ENCODE data around the gene PQBP1.
"Not testable (repeated sequence)": the region's sequence is repeated elsewhere in the genome, so short reads cannot be mapped to it uniquely, and the experiment has no call there.

Gene PQBP1, protein sequence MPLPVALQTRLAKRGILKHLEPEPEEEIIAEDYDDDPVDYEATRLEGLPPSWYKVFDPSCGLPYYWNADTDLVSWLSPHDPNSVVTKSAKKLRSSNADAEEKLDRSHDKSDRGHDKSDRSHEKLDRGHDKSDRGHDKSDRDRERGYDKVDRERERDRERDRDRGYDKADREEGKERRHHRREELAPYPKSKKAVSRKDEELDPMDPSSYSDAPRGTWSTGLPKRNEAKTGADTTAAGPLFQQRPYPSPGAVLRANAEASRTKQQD

GRCh38 chrX:48897625-48898306, at the start of gene PQBP1, which contains the start of gene TIMM17B:
Gene PQBP1, plus strand, starts transcription at chrX:48897930. Its CDS starts 580 bp downstream, at chrX:48898510.
Gene TIMM17B, minus strand, starts transcription at chrX:48897768. Its CDS starts 19 bp downstream, at chrX:48897749.
- DNase-seq (ENCODE audit: low read depth in 4 of 4, low spot score in 1 of 4): peak in 3 of 4 experiments; percentile 59 to 77 (median 68)

GRCh38 chrX:48848847-48849246, 48.9 kb upstream of the PQBP1 start:
- DNase-seq (ENCODE audit: low read depth in 4 of 4, low spot score in 1 of 4): no peak

GRCh38 chrX:48852857-48853256, 44.9 kb upstream of the PQBP1 start:
- DNase-seq (ENCODE audit: low read depth in 4 of 4, low spot score in 1 of 4): no peak

DNA sequence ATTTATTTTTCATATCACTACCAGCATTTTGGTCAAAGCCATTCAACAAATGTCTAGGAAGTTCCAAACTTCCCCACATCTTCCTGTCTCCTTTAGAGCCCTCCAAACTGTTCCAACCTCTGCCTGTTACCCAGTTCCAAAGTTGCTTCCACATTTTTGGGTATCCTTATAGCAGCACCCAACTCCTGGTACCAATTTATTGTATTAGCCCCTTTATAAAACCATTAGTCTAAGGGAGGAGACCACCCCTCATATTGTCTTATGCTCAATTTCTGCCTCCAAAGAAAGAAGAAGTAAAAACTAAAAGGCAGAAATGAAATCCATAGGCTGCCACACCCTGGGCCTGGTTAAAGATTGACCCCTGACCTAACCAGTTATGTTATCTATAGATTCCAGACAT, 44.2 kb upstream of the PQBP1 start:
- not testable (repeated sequence) for DNase-seq (ENCODE audit: low read depth in 4 of 4, low spot score in 1 of 4)

DNA sequence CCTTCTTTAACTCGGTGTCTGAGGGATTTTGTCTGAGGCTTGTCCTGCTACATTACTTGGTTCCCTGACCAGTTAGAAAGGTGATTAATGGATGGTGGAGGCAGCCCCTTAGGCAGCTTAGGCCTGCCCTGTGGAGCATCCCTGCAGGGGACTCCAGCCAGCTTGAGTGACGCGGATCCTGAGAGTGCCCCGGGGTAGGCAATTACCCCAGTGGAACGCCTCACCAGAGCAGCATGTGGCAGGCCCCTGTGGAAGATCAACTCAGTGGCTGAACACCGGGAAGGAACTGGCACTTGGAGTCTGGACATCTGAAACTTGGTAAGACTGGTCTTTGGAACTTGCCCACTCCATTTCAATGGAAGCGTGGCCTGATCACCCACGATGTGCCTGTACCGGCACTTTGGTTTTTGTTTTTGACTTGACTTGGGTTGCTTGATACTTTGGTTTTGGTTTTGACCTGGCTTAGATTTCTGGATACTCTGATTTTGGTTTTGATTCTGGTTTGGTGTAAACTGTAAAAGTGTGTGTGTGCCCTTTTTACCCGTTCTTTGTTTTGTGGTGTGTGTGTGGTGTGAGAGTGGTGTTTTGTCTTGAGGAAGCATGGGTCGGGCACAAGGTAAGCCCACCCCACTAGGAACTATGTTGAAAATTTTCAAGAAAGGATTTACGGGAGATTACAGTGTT, 43.5 kb upstream of the PQBP1 start:
- DNase-seq (ENCODE audit: low read depth in 4 of 4, low spot score in 1 of 4): not testable (repeated sequence)

GRCh38 chrX:48854898-48855297, 42.8 kb upstream of the PQBP1 start:
- DNase-seq (ENCODE audit: low read depth in 4 of 4, low spot score in 1 of 4): no peak

DNA sequence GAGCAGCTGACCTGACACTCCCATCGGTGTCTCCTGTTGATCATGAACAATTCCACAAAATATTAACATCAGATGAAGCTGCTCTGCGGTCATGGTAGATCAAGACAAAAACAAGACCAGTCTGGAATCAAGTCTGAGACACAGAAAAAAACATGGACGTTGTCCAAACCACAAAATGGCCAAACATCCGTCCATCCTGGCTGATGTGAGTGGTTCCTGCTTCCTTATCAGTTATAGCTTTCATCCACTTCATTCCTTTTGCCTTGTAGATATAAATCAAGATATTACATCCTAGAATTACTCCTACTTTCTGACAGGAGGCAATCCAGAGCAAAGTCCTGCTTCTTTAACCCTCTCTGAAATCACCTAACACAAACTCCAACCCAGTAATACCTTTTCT, 33.5 kb upstream of the PQBP1 start:
- DNase-seq (ENCODE audit: low read depth in 4 of 4, low spot score in 1 of 4): no peak

- not testable (repeated sequence) for DNase-seq (ENCODE audit: low read depth in 4 of 4, low spot score in 1 of 4)
These were observed 25.7 kb upstream of the PQBP1 start for GRCh38 chrX:48872017-48872416.

DNA sequence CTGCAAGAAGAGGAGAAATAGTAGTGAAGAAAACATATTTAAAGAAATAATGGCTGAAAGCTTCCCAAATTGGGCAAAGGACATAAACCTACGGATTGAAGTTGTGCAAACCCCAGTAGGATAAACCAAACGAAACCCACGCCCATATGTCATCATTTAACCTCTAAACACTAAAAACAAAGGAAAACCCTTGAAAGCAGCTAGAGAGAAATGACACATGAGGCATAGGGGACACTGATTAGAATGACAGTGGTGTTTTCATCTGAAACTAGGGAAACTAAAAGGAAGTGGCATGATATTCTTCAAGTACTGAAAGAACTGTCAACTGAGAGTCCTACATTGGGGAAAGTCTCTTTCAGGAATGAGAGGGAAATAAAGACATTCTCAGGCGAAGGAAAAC, 20.8 kb upstream of the PQBP1 start:
- DNase-seq (ENCODE audit: low read depth in 4 of 4, low spot score in 1 of 4): not testable (repeated sequence)

DNA sequence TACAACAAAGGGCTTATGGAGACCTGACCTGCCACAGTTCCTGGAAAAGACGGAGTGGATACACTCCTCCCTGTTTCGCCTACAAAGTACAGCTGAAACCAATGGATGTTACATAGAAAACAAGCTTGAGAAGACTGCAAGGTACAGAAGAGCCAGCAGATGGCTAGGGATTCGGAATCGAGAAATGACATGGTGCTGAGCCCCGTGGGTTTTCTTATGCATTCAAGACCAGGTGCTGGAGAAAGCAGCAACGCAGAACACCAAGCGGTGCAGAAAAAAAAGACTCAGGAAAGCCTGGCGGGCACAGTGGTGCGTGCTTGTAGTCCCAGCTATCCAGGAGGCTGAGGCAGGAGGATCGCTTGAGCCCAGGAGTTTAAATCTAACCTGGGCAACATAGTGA, 14.0 kb upstream of the PQBP1 start:
- no peak for DNase-seq (ENCODE audit: low read depth in 4 of 4, low spot score in 1 of 4)

- DNase-seq (ENCODE audit: low read depth in 4 of 4, low spot score in 1 of 4): not testable (repeated sequence)
These were observed 11.1 kb upstream of the PQBP1 start for GRCh38 chrX:48886586-48886985.

DNA sequence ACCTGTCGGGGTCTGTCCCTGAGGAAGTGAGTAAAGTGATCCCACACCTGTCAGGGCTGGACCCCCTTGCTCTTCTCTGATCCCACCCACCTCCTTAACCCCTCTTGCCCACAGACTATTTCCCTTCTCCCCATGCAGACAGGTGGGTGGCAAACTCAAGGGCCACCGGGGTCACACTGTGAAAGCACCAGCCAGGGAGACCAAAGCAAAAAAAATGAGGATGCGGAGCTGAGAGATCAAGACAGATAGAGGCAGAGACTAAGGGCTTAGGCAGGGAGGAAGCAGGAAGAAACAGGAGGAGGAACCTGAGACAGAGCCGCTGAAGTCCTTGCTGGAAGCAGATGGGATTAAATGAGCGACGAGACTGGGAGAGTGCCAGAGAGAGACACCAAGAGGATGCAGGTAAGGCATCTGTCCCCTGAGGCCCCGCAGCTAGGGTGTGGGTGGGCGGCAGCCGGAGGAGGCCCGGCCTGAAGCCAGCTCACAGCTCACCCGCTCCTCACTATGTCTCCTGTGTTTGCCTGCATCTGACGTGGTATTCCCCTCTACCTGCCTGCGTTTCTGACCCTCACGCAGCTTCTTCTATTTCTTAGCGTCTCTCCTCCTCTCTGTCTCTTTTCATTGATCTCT, 7.3 kb upstream of the PQBP1 start:
- DNase-seq (ENCODE audit: low read depth in 4 of 4, low spot score in 1 of 4): no peak

DNA sequence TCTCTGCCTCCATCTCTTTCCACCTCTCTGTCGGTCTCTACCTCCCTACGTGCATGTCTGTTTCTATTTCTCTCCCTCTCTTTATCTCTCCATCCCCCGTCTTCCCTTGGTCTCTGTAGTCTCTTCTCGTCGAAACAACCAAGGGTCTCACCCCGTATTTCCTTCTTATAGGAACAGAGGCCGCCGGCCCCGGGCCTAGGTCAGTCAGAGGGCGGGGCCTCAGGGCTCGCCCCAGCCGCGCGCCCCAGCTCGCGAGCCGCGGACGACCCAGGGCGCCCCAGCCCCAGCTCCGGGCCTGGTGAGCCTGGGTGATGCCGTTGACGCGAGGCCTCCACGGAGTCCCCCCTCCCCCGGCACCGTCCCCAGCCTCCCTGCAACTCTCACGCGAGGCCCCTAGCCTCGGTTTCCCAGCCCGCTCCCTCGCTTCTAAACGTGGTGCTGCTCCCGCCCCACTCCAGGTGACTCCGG, 6.8 kb upstream of the PQBP1 start:
- no peak for DNase-seq (ENCODE audit: low read depth in 4 of 4, low spot score in 1 of 4)

DNA sequence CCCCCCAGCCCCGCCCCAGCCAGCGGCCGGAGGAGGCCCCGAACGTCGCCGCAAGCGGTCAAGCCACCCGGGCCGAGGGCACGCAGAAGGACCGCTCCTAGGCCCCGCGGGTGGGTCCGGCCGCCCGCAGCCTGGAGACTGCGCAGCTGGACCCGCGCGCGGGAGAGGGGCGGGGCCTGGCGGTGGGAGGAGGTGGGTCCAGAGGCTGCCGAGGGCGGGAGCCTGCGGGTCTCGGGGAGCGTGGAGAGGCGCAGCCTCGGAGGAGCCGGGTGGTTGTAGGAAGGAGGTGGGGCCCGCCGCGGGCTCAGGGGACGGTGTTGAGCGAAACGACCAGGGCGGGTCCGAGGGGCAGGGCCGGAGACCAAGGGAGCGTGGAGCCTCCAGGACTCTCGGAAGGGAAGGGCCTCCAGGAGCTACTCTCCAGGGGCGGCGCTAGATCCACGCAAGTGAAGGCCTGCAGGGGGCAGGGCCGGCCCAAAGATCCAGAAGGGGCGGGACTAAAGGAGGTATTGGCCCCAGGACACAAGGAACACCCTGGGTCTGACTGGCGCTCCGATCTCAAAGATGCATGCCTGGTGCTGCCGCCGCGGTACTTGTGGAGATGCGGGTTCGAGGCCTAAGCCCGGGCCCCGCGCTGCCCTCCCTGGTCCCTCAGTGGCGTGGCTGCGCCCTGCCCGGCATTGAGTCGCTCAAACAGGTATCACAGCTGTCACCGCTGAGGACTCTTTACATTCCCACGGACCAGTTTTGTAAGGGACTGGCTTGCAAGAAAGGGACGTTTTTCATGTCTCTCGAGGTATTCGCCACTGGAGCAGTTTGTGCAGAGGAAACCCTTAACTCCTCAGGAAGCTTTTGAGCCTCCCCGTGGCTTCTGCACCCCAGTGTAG, 6.1 kb upstream of the PQBP1 start:
- peak in 3 of 4 experiments; percentile 42 to 64 (median 51) for DNase-seq (ENCODE audit: low read depth in 4 of 4, low spot score in 1 of 4)

GRCh38 chrX:48892896-48893295, 4.8 kb upstream of the PQBP1 start:
- no peak for DNase-seq (ENCODE audit: low read depth in 4 of 4, low spot score in 1 of 4)

DNA sequence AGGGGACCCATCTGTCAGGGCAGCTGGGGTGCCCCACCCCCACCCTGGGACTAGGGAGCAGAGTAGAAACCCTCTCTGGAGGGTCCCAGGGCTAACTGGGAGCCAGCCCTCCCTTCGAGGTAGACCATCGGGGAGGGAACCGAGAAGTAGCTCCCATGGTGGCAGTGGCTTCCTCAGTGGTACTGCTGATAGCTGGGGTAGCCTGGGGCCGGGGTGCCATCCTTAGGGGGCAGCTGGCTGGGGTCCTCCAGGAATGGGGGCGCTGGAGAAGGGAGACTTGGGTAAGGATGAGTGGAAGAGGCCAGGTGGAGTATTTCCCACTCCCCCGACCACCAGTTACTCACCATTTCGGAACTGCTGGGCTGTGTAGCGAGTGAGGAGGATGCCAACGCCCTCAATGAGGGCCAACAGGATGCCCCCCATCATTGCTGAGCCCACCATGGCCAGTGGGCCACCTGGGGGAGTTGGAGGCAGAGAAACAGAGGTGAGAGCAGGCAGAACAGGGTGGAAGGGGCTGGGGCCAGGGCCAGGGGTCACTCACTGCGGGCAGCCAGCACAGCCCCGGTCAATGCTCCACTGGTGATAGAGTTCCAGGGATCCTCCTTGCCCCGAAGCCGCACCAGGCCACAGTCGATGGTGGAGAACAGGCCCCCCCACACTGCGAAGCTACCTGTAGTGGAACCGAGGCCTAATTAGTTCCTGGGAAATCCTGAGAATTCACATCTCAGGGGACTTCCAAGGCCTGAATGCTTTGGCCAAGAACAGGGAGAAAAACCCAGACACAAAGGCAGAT, 4.0 kb upstream of the PQBP1 start:
- DNase-seq (ENCODE audit: low read depth in 4 of 4, low spot score in 1 of 4): no peak

GRCh38 chrX:48894891-48895290, 2.8 kb upstream of the PQBP1 start:
- no peak for DNase-seq (ENCODE audit: low read depth in 4 of 4, low spot score in 1 of 4)

- no peak for DNase-seq (ENCODE audit: low read depth in 4 of 4, low spot score in 1 of 4)
These were observed 1.1 kb upstream of the PQBP1 start for GRCh38 chrX:48896611-48897011.

GRCh38 chrX:48897157-48897624, 539 bp upstream of the PQBP1 start:
- peak in 1 of 4 experiments; percentile 48 for DNase-seq (ENCODE audit: low read depth in 4 of 4, low spot score in 1 of 4)

DNA sequence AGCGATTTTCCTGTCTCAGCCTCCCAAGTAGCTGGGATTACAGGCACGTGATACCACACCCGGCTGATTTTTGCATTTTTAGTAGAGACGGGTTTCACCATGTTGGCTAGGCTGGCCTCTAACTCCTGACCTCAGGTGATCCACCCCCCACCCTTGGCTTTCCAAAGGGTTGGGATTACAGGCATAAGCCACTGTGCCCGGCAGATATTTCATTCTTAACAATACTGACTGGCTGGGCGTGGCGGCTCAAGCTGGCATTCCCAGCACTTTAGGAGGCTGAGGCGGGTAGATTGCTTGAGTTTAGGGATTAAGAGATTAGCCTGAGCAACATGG, 1.3 kb downstream of the PQBP1 start:
- DNase-seq (ENCODE audit: low read depth in 4 of 4, low spot score in 1 of 4): no peak

Measured in stimulated activated CD4-positive, alpha-beta T cell treated with anti-CD3 and anti-CD28 coated beads, Interleukin-1b, Interleukin-23, amount 100 ng/mL, for 24 hours (primary cell).